Daoy (cell line): ENCODE measurements around the gene PCSK5. TPM values are rescaled to one million over a fixed set of nuclear protein-coding genes. Genes with fewer than 3 reads are reported as not detected.
A peak's percentile ranks its signal among the peaks of the same experiment; 100 is the strongest.
"Not testable (repeated sequence)": the region's sequence is repeated elsewhere in the genome, so short reads cannot be mapped to it uniquely, and the experiment has no call there.

ENCODE experiments used
- DNase-seq: peaks from one replicate; pipeline ENCODE4 v3.0.0-alpha.2; 2015; ENCODE audit warnings: low read depth
- total RNA-seq: library from RNA; depleted of rRNA; stranded (reverse); fragments of >200 nt; shearing (Covaris generic); gene quantifications from 2 replicates; pipeline ENCODE4 v1.2.3, GENCODE V29; 2014

PCSK5 gene
- total RNA-seq, 1 experiment from 2014 or later = 1.4 TPM

DNA sequence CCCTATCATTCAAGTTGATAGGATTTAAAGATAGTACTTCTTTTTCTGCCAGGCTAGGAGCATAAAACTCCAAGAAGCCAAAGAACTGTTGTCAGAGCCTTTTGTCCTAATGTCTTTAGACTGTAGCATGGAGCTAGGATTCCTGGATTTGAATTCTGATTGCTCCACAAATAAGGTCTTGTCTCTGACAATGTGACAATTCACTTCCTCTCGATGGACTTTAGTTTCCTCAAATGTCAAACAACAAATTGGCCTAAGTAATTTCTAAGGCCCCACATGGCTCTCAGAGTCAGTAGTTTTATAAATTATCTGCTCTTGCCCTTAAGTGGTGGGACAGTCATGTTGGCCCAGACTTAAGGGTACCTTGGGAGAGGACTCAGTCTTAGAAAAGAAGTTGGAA lies 467.1 kb downstream of the PCSK5 start:
- no peak for DNase-seq

DNA sequence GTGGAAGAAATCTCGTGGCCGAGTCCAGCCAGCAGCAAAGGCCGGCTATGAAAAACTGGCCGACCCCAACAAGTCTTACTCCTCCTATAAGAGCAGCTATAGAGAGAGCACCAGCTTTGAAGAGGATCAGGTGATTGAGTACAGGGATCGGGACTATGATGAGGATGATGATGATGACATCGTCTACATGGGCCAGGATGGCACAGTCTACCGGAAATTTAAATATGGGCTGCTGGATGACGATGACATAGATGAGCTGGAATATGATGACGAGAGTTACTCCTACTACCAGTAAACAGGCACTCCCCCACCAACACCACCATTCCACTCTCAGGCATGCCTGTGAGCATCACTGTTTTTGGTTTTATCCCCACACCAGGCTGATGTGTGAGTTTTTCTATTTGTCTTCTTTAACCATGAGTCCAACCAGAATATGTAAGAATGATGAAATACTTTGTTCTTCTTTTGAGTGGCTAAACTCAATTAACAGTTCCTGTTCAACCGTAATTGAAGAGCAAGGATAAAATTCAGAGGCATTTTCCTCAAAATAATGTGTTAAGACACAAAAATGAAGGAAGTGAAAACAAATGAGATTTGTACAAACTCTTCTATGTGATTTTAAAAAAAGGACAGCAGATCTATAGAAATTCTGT lies 468.3 kb downstream of the PCSK5 start:
- DNase-seq = no peak

DNA sequence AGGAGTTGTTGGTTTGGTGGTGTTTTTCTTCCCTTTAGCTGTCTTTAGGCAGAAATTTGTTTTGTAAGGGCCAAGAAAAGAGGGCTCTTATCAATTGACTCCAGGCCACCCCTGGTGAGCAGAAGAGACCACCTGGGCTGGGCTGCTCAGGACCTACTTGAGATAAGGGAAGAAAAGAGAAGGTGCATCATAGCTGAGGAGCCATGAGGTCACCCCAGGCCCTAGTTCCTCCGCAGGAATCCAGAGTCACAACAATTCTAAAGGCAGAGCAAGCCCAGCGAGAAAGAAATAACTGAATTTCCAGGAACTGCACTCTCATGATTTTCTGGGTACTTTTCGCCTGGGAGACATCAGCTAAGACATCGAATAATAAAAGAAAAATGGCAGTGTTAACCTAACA lies 468.9 kb downstream of the PCSK5 start:
- DNase-seq = no peak

DNA sequence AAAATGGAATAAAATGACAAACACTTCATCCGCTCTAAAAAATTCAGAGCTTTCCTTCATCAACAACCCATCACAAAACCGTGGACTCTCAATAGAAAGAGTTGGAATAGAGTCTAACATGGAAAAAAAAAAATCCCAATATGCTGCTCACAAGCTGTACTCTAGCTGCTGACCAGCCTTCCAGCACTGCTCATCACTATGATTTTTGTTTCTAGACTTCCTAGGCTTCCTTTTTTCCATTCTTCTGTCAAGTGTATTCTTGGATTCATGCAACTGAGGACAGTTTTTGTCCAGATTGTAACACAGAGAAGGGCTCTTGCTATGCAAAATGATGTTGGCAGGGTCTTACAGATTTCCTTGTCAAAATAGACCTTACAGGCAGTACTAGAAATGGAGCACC lies 469.3 kb downstream of the PCSK5 start:
- no peak for DNase-seq

DNA sequence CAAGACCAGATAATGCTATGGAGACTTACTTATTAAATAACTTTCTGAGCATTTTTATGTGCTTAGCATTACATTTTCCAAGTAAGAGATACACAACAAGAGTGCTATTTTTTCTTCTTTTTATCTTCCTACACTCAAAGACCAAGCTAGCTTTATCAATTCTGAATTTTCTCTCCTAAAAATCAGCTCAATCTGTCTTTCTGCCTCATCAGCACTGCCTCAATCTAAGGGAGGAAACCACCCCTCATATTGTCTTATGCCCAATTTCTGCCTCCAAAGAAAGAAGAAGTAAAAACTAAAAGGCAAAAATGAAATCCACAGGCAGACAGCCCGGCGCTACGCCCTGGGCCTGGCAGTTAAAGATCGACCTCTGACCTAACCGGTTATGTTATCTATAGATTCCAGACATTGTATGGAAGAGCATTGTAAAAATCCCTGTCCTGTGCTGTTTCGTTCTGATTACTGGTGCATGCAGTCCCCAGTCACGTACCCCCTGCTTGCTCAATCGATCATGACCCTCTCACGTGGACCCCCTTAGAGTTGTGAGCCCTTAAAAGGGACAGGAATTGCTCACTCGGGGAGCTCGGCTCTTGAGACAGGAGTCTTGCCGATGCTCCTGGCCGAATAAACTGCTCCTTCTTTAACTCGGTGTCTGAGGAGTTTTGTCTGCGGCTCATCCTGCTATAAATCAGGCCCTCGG lies 472.0 kb downstream of the PCSK5 start:
- not testable (repeated sequence) for DNase-seq

DNA sequence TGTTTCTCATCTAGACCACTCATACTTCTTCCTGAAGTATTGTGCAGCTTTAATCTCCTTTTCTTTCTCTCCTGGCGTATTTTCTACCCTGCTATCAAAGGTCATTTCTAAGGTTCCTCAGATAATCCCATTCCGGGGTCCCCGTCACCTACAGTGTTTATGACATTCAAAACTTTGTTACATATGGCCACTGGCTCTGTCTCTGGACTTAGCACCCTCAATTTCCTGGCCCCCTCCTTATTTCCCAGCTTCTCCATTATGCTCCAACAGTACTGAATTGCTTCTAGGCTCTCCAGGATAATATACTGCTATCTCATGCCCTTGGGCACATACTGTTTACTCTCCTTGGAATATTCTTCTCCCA lies 472.5 kb downstream of the PCSK5 start:
- no peak for DNase-seq

DNA sequence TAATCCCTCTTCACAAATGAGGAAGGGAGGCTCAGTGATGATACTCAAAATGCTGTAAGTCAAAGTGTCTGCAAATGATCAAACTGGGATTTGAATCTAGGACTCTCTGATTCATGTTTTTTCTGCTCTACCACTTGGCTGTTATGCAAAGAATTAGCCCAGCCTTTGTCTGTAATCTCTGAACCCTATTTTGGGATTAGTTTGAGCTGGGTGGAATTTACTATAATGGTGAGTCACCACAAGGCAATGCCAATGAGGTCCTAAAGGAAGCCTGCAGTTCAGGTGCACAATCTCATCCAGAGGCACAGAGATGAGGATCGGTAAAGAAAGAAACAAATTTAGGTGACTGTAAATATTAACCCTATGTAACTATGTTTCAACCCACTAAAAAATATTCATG lies 474.6 kb downstream of the PCSK5 start:
- peak; percentile 48 for DNase-seq

DNA sequence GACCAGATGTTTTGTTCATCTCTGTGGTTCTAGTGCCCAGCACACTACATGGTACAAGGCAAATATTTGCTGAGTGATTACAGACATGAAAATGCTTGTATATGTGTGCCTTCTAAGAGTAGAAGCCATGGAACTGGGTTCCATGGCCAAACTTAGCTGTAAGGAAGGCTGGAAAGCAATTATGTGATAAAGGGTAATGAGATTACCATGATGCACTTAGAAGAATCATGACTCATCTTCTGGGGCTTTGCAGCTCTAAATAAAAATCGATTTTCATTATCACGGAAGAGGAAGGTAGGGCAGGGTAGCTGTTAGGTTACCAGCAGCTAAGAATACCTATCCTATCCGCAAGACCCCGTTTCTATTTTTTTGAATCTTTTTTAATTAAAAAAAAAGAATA lies 475.8 kb downstream of the PCSK5 start:
- DNase-seq = peak; percentile 23

DNA sequence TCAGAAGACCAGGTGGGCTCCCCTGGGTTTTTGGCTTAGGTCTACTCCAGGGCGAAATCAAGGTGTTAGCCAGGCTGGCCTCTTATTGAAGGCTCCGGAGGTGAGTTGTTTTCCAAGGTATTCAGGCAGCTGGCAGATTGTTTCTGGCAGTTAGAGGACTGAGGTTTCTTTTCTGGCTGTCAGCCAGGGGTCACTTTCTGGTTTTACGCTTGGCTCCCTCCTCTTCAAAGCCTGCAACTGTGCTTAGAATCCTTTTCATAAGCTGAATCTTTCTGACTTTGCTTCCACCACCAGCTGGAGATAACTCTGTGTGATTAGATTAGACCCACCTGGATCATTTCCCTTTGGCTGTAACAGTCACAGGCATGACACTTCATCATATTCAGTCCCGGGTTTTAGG lies 479.1 kb downstream of the PCSK5 start:
- peak; percentile 75 for DNase-seq

DNA sequence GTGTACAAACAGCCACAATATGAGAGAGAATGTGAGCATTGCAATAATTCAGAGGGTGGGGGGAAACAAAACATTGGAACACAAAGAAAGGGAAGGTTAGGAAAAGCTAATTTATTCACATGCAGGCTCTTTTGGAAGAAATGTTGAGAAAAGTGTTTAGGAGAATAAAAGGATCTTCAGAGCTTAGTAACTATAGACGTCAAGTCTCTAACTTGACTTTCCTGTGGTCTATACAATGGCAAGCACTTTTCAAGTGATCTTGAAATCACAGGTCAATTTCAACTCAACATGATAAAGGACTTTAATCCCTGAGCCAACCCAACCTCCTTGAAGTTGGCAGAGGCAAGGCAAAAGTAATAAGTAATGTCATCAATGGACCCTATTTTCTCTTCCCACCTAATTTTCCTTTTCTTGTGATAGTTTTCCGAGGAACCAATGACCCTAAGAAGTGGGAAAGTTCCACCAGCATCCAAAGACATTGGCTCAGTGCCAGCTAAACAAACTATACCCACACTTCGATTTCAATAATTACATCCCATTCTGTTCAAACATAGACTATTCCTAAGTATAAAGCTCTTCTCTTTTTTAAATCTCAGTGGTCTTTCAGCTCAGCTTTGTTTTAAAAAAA lies 480.0 kb downstream of the PCSK5 start:
- DNase-seq = no peak

DNA sequence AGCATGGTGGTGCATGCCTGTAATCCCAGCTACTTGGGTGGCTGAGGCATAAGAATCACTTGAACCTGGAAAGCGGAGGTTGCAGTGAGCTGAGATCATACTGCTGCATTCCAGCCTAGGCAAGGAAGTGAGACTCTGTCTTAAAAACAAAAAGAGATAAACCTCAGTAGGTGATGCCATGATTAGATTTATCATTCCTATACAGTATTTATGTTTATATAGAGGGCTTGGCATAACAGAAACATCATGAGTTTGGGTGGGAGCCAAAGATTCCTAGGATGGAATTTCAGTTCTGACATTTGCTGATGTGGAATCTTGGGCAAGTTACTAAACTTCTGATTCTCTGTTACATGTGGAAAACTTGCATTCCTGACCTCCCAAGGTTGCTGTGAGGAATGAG lies 481.4 kb downstream of the PCSK5 start:
- peak; percentile 31 for DNase-seq

DNA sequence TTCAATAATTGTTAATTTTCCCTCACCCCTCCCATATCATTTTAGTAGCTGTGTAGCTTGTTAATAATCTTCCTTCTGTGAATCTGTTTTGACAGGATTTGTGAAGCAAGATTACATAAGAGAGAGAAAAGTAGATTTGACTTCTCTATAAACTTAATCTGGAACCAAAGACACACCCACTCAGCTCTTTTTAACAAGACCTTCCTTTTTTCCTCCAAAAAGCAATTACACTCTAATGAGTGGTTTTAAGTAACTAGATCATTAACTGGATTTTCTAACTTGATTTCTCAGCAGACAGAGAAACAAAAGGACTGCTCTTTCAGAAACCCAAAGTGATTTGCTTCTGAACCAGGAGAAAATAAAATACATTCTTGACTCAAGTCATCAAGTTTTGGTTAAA lies 481.9 kb downstream of the PCSK5 start:
- no peak for DNase-seq

DNA sequence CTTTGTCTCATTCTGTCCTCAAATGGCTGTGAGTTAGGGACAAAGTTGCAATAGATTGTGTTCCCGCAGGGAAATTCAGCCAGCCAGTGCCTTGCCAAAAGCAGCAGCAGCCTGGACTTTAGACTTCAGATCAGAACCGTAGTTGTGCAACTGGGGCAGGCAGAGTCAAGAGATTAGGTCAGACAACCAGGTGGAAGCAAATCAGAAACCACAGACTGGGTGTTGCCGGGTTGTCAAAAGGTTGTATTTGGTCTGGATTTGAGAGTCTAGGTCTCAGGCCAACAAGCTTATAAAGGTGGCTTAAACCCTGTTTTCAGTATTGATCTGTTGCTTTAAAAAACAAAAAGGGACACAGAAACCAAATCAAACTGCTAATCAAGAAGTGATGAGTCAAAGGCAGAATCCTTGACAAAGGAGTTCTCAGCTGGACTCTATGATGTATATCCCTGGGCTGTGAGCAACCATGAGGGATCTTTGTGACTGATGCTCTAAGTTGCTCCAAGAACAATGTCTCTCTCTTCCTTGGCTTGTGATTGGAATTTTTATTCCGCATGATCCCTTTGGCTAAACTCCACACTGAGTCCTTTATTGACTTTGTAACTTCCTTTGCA lies 482.8 kb downstream of the PCSK5 start:
- no peak for DNase-seq

DNA sequence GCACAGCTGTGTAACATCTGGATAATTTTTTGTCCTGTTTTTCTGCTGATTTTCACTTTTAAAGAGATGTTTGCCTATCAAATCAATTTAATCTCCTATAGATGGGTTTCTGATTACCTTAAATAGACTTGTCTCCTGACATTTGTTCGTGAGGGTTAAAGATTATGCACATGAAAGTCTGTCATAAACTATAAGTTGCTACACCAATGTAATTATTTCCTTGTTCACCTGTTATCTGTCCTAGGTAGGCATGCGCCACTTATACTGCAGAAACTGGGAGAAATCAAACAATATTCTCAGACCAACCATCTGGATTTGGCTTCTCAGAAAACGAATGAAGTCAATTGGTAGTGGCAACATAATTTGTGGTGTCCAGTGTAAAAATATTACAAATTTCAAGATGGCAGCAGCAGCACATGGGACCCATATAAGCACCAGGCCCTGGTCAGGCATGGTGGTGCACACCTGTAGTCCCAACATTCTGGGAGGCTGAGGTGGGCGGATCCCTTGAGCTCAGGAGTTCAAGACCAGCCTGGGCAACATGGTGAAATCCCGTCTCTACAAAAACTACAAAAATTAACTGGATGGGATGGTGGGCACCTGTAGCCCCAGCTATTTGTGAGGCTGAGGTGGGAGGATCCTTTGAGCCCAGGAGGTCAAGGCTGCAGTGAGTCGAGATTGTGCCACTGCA lies 483.5 kb downstream of the PCSK5 start:
- no peak for DNase-seq

DNA sequence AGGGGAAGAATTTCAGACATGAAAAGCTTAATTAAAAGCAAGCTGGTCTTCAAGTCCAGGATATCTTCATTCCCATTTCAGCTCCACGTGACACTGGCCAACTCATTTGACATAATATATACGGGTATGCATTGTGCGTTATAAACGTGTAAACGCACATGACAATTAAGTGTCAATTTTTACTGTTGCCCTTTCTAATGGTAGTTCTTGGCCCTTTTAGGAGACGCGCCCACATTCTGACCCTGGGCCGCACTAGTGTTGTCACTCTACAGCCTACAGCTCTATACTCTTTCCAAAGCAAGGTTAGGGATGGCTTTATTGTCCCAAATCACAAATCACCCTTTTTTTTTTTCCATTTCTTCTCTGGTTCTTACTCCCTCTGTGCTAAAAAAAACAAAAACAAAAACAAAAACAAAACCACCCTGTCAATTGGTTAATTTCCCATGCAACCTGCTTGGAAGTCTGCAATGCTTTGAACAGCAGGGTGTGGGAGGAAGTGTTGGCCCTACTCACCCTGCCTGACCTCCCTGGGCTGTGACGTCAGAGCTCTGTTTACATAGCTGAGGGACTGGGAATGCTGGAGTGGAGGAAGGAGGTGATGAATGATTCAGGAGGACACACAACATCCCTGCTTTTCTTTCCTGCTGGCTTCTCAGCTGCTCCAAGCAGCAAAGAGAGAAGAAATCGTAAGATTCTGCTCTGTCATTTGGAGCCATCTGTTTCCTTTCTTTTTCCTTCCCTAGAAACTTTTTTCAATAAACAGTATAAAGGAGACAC lies 484.5 kb downstream of the PCSK5 start:
- peak; percentile 83 for DNase-seq

DNA sequence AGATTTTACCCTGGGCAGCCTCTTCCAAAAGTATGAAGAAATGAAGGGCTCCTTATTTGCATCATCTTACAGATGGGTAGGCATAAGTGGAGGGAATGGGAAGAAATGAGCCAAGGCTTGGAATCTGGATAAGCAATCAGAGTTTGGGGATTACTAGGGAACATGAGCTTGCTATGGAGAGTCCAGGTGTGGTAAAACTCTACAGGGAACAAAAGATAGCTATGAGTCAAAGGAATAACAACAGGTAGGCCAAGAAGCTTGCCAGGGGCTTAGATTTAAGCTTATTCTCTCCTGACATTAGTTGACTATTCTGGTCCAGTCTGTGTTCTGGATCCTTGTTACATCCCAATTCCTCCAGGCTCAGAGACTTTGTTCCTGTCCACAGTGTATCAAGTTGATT lies 487.3 kb downstream of the PCSK5 start:
- no peak for DNase-seq

DNA sequence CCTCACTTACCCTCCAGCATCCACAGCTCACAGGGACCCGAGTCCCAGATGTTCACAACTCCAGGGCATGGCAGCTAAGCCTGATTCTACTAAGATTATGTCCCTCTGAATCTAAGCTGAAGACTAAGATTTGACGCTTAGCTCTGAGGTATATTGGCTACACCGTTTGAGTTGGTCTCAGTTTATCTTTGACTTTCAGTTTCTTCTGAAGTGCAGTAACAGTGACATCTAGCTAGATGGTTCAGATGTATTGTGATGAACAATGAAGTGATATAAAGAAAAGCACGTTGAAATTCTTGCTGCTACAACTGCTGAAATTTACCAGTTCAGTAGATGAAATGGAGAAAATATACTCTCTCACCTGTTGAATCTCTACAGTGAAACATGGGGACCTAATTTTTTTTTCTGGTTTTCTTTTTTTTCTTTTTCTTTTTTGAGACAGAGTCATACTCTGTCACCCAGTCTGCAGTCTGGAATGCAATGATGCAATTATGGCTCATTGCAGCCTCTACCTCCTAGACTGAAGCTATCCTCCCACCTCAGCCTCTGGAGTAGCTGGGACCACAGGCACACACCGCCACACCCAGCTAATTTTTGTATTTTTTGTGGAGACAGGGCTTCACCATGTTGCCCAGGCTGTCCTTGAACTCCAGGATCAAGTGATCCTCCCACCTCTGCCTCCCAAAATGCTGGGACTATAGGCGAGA lies 488.0 kb downstream of the PCSK5 start:
- DNase-seq = no peak

DNA sequence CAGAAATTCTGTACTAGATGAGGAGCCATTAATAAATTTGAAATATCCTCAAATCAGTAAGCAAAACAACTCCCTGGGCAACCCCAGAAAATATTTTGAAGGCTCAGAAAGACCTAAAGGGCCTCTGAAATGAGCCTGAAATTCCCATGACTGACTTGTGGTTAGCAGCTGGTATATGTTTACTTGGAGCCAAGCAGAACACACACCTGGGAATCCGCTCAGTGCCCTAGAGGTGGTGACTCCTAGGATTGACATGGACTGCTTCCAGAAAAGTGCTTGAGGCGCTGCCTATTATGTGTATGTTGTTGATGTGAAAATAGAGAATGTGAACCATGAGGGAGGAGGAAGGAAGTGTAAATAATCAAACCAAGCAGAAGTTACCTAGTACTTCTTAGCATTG lies 489.0 kb downstream of the PCSK5 start:
- DNase-seq = peak; percentile 52

DNA sequence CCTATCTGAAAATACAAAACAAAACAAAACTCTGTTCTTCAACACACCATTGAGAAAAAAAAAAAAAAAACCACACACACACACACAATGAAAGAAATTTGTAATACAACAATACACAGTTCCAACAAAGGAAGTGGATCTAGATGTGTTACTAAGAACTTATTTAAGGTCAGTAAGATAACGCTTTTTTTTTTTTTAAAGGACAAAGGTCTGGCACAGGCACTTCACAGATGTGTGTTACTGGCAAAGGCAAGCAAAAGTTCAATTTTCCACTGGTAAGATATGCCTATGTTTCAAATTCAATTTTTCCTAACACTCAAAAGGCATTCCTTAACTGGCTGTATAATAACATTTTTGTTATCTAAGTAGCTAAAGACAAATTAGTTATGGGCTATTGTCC lies 500.2 kb downstream of the PCSK5 start:
- no peak for DNase-seq

DNA sequence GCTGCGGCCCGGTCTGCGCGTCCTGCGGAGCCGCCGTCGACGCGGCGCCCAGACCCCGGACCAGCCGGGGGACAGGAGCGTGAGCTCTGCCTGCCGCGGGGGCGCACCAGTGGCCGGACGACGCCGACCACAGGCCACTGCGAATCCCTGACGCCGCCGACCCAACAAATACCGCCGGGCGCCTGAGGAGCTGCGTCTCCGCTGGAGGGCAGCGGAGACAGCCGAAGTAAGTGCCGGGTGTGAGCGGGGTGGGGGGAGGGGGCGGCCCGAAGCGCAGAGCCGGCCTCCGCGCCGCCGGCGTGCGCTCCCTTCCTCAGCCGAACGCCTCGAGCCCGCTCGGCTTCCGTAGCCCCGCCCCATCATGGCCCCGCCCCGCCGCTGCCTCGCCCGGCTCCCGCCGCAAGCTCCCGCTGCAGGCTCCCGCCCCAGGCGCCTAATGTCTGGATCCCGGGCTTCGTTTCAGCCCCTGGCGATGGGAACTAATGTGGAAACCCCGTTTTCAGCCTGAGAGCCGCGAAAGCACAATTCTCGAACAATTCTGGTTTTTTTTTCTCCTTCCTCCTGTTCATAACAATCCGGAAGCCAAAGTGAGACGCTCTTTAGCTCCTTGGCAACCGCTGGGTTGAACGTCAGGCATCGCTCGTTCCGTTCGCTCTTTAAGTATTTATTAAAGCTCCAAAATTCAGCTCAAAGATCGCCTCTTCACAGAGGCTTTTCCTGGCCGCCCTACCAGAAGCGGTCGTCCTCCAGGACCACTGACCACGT lies 503.9 kb downstream of the PCSK5 start, which contains the start of gene RFK:
TSS of gene RFK (minus strand) at position 232 of the 765 bp plus-strand sequence. CDS start 255 bp downstream, outside the sequence.
- peak; percentile 96 for DNase-seq
